ENCODE results near the gene RNF6. TPM values are rescaled to one million over a fixed set of nuclear protein-coding genes. Genes with fewer than 3 reads are reported as not detected.

Gene RNF6
- total and polyA plus RNA-seq, 2 donors (not counting 1 experiment from before 2014, with no cell fraction given): 20.1 to 52.4 TPM

DNA sequence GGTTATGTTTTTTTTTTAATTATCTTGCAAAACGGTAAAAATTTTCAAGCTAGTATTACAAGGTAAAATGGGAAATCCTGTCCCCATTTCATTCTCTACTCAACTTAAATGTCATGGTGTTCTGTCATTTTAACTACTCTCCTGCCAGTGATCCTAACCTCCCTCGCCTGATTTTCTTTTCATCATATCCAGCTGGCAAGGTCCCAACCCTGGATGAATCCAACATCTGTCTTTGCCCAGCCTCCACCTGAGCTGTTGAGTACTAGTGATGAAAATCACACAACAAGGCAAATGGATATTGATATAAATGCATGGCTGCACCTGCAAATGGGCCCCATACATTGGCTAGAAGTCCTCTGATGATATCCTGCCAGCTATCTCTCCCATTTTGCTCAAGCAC is 24.9 kb upstream of the RNF6 start:
- H3K27ac Mint-ChIP-seq: no peak overlapping the region
- no peaks in the 10 kb centered on the region for H4K20me1 ChIP-seq (ENCODE audit: control insufficient read depth, insufficient read depth, low read length, poor library complexity, severe bottlenecking)
- H3K4me3 Mint-ChIP-seq: no peak overlapping the region
- peaks cover 0 to 4% (median 2%) of the 10 kb centered on the region in 4 experiments for H3K27me3 ChIP-seq (replicated peaks in 1 of 4; ENCODE audit: control extremely low read depth in 1 of 4, control insufficient read depth in 3 of 4, insufficient read depth in 4 of 4, low read length in 3 of 4)
- ATAC-seq (ENCODE audit: low read depth): no peak
- H2AFZ ChIP-seq (ENCODE audit: insufficient read depth, low read depth, low read length, poor library complexity, severe bottlenecking): peak overlapping the region; percentile 6
- CTCF ChIA-PET: no interaction called here
- WGBS (ENCODE audit: insufficient coverage): no CpG with 5 or more reads among the region's 2 CpGs
- no peak overlapping the region for H3K4me2 ChIP-seq (replicated peaks; ENCODE audit: low read depth, low read length, poor library complexity, severe bottlenecking)
- peaks cover 2% of the 10 kb centered on the region for H3K9me3 Mint-ChIP-seq (ENCODE audit: insufficient read depth)
- TF ChIP-seq, protein P1, sequence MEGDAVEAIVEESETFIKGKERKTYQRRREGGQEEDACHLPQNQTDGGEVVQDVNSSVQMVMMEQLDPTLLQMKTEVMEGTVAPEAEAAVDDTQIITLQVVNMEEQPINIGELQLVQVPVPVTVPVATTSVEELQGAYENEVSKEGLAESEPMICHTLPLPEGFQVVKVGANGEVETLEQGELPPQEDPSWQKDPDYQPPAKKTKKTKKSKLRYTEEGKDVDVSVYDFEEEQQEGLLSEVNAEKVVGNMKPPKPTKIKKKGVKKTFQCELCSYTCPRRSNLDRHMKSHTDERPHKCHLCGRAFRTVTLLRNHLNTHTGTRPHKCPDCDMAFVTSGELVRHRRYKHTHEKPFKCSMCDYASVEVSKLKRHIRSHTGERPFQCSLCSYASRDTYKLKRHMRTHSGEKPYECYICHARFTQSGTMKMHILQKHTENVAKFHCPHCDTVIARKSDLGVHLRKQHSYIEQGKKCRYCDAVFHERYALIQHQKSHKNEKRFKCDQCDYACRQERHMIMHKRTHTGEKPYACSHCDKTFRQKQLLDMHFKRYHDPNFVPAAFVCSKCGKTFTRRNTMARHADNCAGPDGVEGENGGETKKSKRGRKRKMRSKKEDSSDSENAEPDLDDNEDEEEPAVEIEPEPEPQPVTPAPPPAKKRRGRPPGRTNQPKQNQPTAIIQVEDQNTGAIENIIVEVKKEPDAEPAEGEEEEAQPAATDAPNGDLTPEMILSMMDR (IDR thresholded peaks at IDR 0.05): no peak
- TF ChIP-seq EZH2 (IDR thresholded peaks at IDR 0.05; ENCODE audit: borderline replicate concordance, insufficient read depth, low read depth, low read length, poor library complexity, severe bottlenecking): no peak
- peaks cover 0 to 5% (median 3%) of the 10 kb centered on the region in 3 donors for H3K9me3 ChIP-seq (ENCODE audit: control extremely low read depth in 1 of 3, control insufficient read depth in 2 of 3, insufficient read depth in 1 of 3, low read length in 2 of 3)
- no peak overlapping the region for H3K4me3 ChIP-seq (ENCODE audit: control extremely low read depth in 1 of 5, extremely low read depth in 1 of 5, insufficient read depth in 1 of 5, low read depth in 2 of 5, low read length in 4 of 5)
- H3K27me3 Mint-ChIP-seq: peaks cover 11% of the 10 kb centered on the region
- H3K4me1 ChIP-seq (ENCODE audit: control insufficient read depth in 2 of 2, insufficient read depth in 2 of 2, low read length in 2 of 2): no peaks in the 10 kb centered on the region
- POLR2A ChIA-PET: no interaction called here
- no peaks in the 10 kb centered on the region for H3K4me1 Mint-ChIP-seq
- H3K9ac ChIP-seq (ENCODE audit: low read length): no peak overlapping the region
- intact Hi-C loops (cut with micrococcal nuclease): no loop called here
- H3K79me2 ChIP-seq (ENCODE audit: control insufficient read depth, insufficient read depth, low read length): no peaks in the 10 kb centered on the region
- no peak overlapping the region for H3K27ac ChIP-seq (ENCODE audit: low read length in 2 of 2)
- no peak for DNase-seq
- H3K36me3 ChIP-seq (replicated peaks in 1 of 2; ENCODE audit: control extremely low read depth in 1 of 2, control insufficient read depth in 1 of 2, extremely low read depth in 1 of 2, insufficient read depth in 2 of 2, low read length in 1 of 2): no peaks in the 10 kb centered on the region

DNA sequence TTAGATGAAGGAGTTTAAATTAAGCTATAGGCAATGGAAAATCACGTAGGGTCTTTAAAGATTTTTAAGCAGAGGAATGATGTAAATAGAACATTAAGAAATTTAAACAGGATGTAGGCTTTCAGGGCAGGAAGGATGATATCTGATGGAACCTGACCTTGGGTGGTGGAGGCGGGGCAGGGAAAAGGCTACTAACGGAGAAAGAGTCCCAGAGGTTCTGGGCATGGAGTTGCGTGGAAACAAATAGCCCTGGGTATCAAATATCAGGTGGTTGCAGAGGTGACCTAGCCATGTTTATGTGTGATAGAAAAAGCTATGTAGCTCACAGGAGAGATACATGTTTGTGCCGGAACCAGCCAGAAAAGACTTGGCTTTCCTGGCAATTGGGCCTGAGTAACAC is 24.0 kb upstream of the RNF6 start:
- CTCF ChIA-PET: no interaction called here
- Histone ChIP-seq H3K79me2 (ENCODE audit: control insufficient read depth, insufficient read depth, low read length) (no peaks in the 10 kb centered on the region), H3K4me3 (ENCODE audit: control extremely low read depth in 1 of 5, extremely low read depth in 1 of 5, insufficient read depth in 1 of 5, low read depth in 2 of 5, low read length in 4 of 5) (no peak overlapping the region), H3K4me1 (ENCODE audit: control insufficient read depth in 2 of 2, insufficient read depth in 2 of 2, low read length in 2 of 2) (no peaks in the 10 kb centered on the region), H3K9me3 (ENCODE audit: control extremely low read depth in 1 of 3, control insufficient read depth in 2 of 3, insufficient read depth in 1 of 3, low read length in 2 of 3) (peaks cover 0 to 5% (median 3%) of the 10 kb centered on the region in 3 donors), H3K4me2 (replicated peaks; ENCODE audit: low read depth, low read length, poor library complexity, severe bottlenecking) (no peak overlapping the region), H3K36me3 (replicated peaks in 1 of 2; ENCODE audit: control extremely low read depth in 1 of 2, control insufficient read depth in 1 of 2, extremely low read depth in 1 of 2, insufficient read depth in 2 of 2, low read length in 1 of 2) (no peaks in the 10 kb centered on the region), H3K9ac (ENCODE audit: low read length) (no peak overlapping the region), H3K27ac (ENCODE audit: low read length in 2 of 2) (no peak overlapping the region), H4K20me1 (ENCODE audit: control insufficient read depth, insufficient read depth, low read length, poor library complexity, severe bottlenecking) (no peaks in the 10 kb centered on the region), H2AFZ (ENCODE audit: insufficient read depth, low read depth, low read length, poor library complexity, severe bottlenecking) (no peak overlapping the region), H3K27me3 (replicated peaks in 1 of 4; ENCODE audit: control extremely low read depth in 1 of 4, control insufficient read depth in 3 of 4, insufficient read depth in 4 of 4, low read length in 3 of 4) (peaks cover 0 to 4% (median 0%) of the 10 kb centered on the region in 4 experiments)
- DNase-seq (no peak), ATAC-seq (ENCODE audit: low read depth) (no peak)
- Mint-ChIP-seq H3K4me1 (no peaks in the 10 kb centered on the region), H3K27ac (no peak overlapping the region), H3K4me3 (no peak overlapping the region), H3K27me3 (peaks cover 9% of the 10 kb centered on the region), H3K9me3 (ENCODE audit: insufficient read depth) (peaks cover 3% of the 10 kb centered on the region)
- intact Hi-C loops (cut with micrococcal nuclease): no loop called here
- POLR2A ChIA-PET: interaction anchor here (0.7 kb wide), 1 partner anchor 1381 kb away, joined by 3 read pairs; no protein-coding TSS in a partner anchor
- WGBS (ENCODE audit: insufficient coverage): 92% methylated on average over 5 of the region's 5 CpGs
- no peak for TF ChIP-seq EZH2 (IDR thresholded peaks at IDR 0.05; ENCODE audit: borderline replicate concordance, insufficient read depth, low read depth, low read length, poor library complexity, severe bottlenecking)
- TF ChIP-seq, protein P1 (IDR thresholded peaks at IDR 0.05): no peak

Data from B cell (primary cell).